Activated B cell treated with CpG ODN at 0.5 μM for 24 hours (primary cell): Measurements from ENCODE around the gene ERMARD. TPM values are rescaled to one million over a fixed set of nuclear protein-coding genes. Genes with fewer than 3 reads are reported as not detected.

Experiments used
- ATAC-seq: fragments of 200-7000 bp; cut with Tn5 transposase; one replicate; pipeline ENCODE4 v1.10.0; 2021; ENCODE audit warnings: low read depth, mild to moderate bottlenecking, moderate library complexity
- CTCF ChIA-PET: fragments of 350-600 bp; sonication (Branson Sonifier 250); formaldehyde crosslinking; loops from one replicate; lab custom pipeline; 2021; ENCODE audit warnings: antibody characterized with exemption; lab: Charles Lee
- POLR2A ChIA-PET: fragments of 350-600 bp; sonication (Branson Sonifier 250); formaldehyde crosslinking; loops from one replicate; lab custom pipeline; 2021; ENCODE audit warnings: antibody characterized with exemption; lab: Charles Lee
- DNase-seq: peaks from one replicate; pipeline ENCODE4 v3.0.0; 2022
- H3K27ac Mint-ChIP-seq: one replicate; pipeline ENCODE4 v1.8.0; 2020; ENCODE audit warnings: mixed read lengths
- H3K27me3 Mint-ChIP-seq: one replicate; pipeline ENCODE4 v1.8.0; 2021; ENCODE audit warnings: mixed read lengths
- H3K36me3 Mint-ChIP-seq: one replicate; pipeline ENCODE4 v1.8.0; 2021; ENCODE audit warnings: low read depth, mixed read lengths
- H3K4me1 Mint-ChIP-seq: one replicate; pipeline ENCODE4 v1.8.0; 2021; ENCODE audit warnings: mixed read lengths
- H3K4me3 Mint-ChIP-seq: one replicate; pipeline ENCODE4 v1.8.0; 2020; ENCODE audit warnings: mild to moderate bottlenecking, mixed read lengths
- H3K9me3 Mint-ChIP-seq: one replicate; pipeline ENCODE4 v1.8.0; 2020; ENCODE audit warnings: mixed read lengths
- CTCF ChIP-seq: fragments of 200-600 bp; IDR thresholded peaks from one replicate; pipeline ENCODE4 v1.8.0; 2022; ENCODE audit warnings: antibody characterized with exemption, mild to moderate bottlenecking
- intact Hi-C: fragments of 100-400 bp; cut with micrococcal nuclease; formaldehyde crosslinking; loops from one replicate; pipeline ENCODE4 v1.15.1; 2024
- total RNA-seq: library from RNA; stranded (reverse); gene quantifications from 2 replicates; pipeline ENCODE4 v1.2.3, GENCODE V29; 2022

The ERMARD gene
- total RNA-seq, 1 donor from 2014 or later, result 45.4 TPM

- POLR2A ChIA-PET, result no interaction called here
- ATAC-seq (no peak), DNase-seq (no peak)
- no peak overlapping the region for H3K4me3 Mint-ChIP-seq
- H3K27ac Mint-ChIP-seq, result no peak overlapping the region
- CTCF ChIA-PET, result interaction anchor here (3.6 kb wide), 1 partner anchor 13 kb away, joined by 22 read pairs; no protein-coding TSS in a partner anchor
- H3K9me3 Mint-ChIP-seq, result no peaks in the 10 kb centered on the region
- intact Hi-C loops, result no loop called here
- peaks cover 14% of the 10 kb centered on the region for H3K27me3 Mint-ChIP-seq
- H3K36me3 Mint-ChIP-seq, result no peaks in the 10 kb centered on the region
- no peak for TF ChIP-seq CTCF
- H3K4me1 Mint-ChIP-seq, result peaks cover 9% of the 10 kb centered on the region
These were observed 52.5 kb downstream of the ERMARD start for GRCh38 chr6:169803816-169804340.

- H3K9me3 Mint-ChIP-seq, result no peaks in the 10 kb centered on the region
- no peak for ATAC-seq
- ChIA-PET CTCF (interaction anchor here (3.6 kb wide), 1 partner anchor 14 kb away, joined by 22 read pairs; no protein-coding TSS in a partner anchor), POLR2A (no interaction called here)
- no peaks in the 10 kb centered on the region for H3K36me3 Mint-ChIP-seq
- H3K4me3 Mint-ChIP-seq, result no peak overlapping the region
- intact Hi-C loops, result no loop called here
- H3K4me1 Mint-ChIP-seq, result peaks cover 9% of the 10 kb centered on the region
- H3K27me3 Mint-ChIP-seq, result peaks cover 14% of the 10 kb centered on the region
- H3K27ac Mint-ChIP-seq, result no peak overlapping the region
- DNase-seq, result no peak
- no peak for TF ChIP-seq CTCF
These were observed 53.0 kb downstream of the ERMARD start for GRCh38 chr6:169804427-169804826.

- no peak overlapping the region for H3K27ac Mint-ChIP-seq
- CTCF ChIA-PET, result interaction anchor here (1.3 to 3.6 kb wide), 2 partner anchors 15 to 712 kb away, joined by 3 to 22 read pairs; no protein-coding TSS in a partner anchor
- H3K9me3 Mint-ChIP-seq, result no peaks in the 10 kb centered on the region
- TF ChIP-seq CTCF, result no peak
- peaks cover 14% of the 10 kb centered on the region for H3K27me3 Mint-ChIP-seq
- peaks cover 11% of the 10 kb centered on the region for H3K4me1 Mint-ChIP-seq
- DNase-seq, result no peak
- intact Hi-C loops, result no loop called here
- H3K36me3 Mint-ChIP-seq, result no peaks in the 10 kb centered on the region
- POLR2A ChIA-PET, result no interaction called here
- no peak for ATAC-seq
- H3K4me3 Mint-ChIP-seq, result no peak overlapping the region
These were observed 53.9 kb downstream of the ERMARD start for GRCh38 chr6:169805242-169805838.

- POLR2A ChIA-PET, result no interaction called here
- no peak for ATAC-seq
- no peaks in the 10 kb centered on the region for H3K9me3 Mint-ChIP-seq
These were observed 55.3 kb downstream of the ERMARD start for GRCh38 chr6:169806701-169807100.

More at GRCh38 chr6:169806701-169807100, 55.3 kb downstream of the ERMARD start:
- peaks cover 11% of the 10 kb centered on the region for H3K4me1 Mint-ChIP-seq
- no peaks in the 10 kb centered on the region for H3K36me3 Mint-ChIP-seq
- H3K27me3 Mint-ChIP-seq, result peaks cover 11% of the 10 kb centered on the region
- CTCF ChIA-PET, result interaction anchor here (1.3 kb wide), 1 partner anchor 710 kb away, joined by 3 read pairs; no protein-coding TSS in a partner anchor
- no peak for TF ChIP-seq CTCF
- DNase-seq, result no peak
- intact Hi-C loops, result no loop called here
- H3K4me3 Mint-ChIP-seq, result no peak overlapping the region
- H3K27ac Mint-ChIP-seq, result no peak overlapping the region
